ENCODE results near the gene TEAD2.

Gene TEAD2

GRCh38 chr19:49324801-49325576, 37.2 kb downstream of the TEAD2 start, which contains the start of gene SLC6A16:
TSS of gene SLC6A16 (minus strand) at chr19:49325191. CDS start at chr19:49311347, 13,844 bp downstream.
- peak within 1 kb of the TSS; percentile 85 for H3K4me2 ChIP-seq (ENCODE audit: low read depth, low read length, poor library complexity, severe bottlenecking)
- H4K20me1 ChIP-seq (ENCODE audit: low read depth, low read length), result no peaks in the 10 kb centered on the region
- TF ChIP-seq CTCF (IDR thresholded peaks at IDR 0.05; ENCODE audit: insufficient read depth, low read length, poor library complexity, severe bottlenecking), result no peak
- TF ChIP-seq EZH2phosphoT487 (conservative IDR thresholded peaks at IDR 0.05; ENCODE audit: low read length), result no peak
- H3K27me3 ChIP-seq (ENCODE audit: low read length), result no peaks in the 10 kb centered on the region
- H3K79me2 ChIP-seq (ENCODE audit: insufficient read depth, low read length), result peaks cover 2% of the 10 kb centered on the region; the same call in 1 of the 2 replicates
- H3K36me3 ChIP-seq (ENCODE audit: low read length), result peaks cover 9% of the 10 kb centered on the region
- no peak within 1 kb of the TSS for H2AFZ ChIP-seq (ENCODE audit: low read depth, low read length, severe bottlenecking)
- H3K9me2 ChIP-seq (replicated peaks; ENCODE audit: insufficient read depth, low read length), result no peaks in the 10 kb centered on the region
- peak within 1 kb of the TSS; percentile 97 for H3K27ac ChIP-seq (ENCODE audit: low read depth, low read length)
- peak within 1 kb of the TSS; percentile 57 for H3K9ac ChIP-seq (ENCODE audit: low read length)
- H3F3A ChIP-seq (ENCODE audit: insufficient read depth), result peaks cover 57% of the 10 kb centered on the region
- H3K4me3 ChIP-seq (ENCODE audit: insufficient read depth, low read length, poor library complexity, severe bottlenecking), result no peak within 1 kb of the TSS
- H3K9me3 ChIP-seq (ENCODE audit: insufficient read depth, low read length), result no peaks in the 10 kb centered on the region

- peaks cover 10% of the 10 kb centered on the region for H3K36me3 ChIP-seq (ENCODE audit: low read length)
- TF ChIP-seq CTCF (IDR thresholded peaks at IDR 0.05; ENCODE audit: insufficient read depth, low read length, poor library complexity, severe bottlenecking) (no peak), EZH2phosphoT487 (conservative IDR thresholded peaks at IDR 0.05; ENCODE audit: low read length) (no peak)
- H3K9ac ChIP-seq (ENCODE audit: low read length), result no peak overlapping the region
- H4K20me1 ChIP-seq (ENCODE audit: low read depth, low read length), result no peaks in the 10 kb centered on the region
- no peak overlapping the region for H3K4me3 ChIP-seq (ENCODE audit: insufficient read depth, low read length, poor library complexity, severe bottlenecking)
- peaks cover 11% of the 10 kb centered on the region; the same call in 1 of the 2 replicates for H3F3A ChIP-seq (ENCODE audit: insufficient read depth)
- 0 out of 2 replicates have a peak, but pooled peaks cover 3% of the 10 kb centered on the region for H3K9me3 ChIP-seq (ENCODE audit: insufficient read depth, low read length)
- H3K27ac ChIP-seq (ENCODE audit: low read depth, low read length), result no peak overlapping the region
- no peak overlapping the region for H2AFZ ChIP-seq (ENCODE audit: low read depth, low read length, severe bottlenecking)
- no peak overlapping the region for H3K4me2 ChIP-seq (ENCODE audit: low read depth, low read length, poor library complexity, severe bottlenecking)
- H3K27me3 ChIP-seq (ENCODE audit: low read length), result no peaks in the 10 kb centered on the region
- no peaks in the 10 kb centered on the region for H3K79me2 ChIP-seq (ENCODE audit: insufficient read depth, low read length)
- H3K9me2 ChIP-seq (replicated peaks; ENCODE audit: insufficient read depth, low read length), result no peaks in the 10 kb centered on the region
Observed at GRCh38 chr19:49318296-49318695, 43.9 kb downstream of the TEAD2 start.

- no peak overlapping the region for H3K9ac ChIP-seq (ENCODE audit: low read length)
- H3K4me2 ChIP-seq (ENCODE audit: low read depth, low read length, poor library complexity, severe bottlenecking), result no peak overlapping the region
- H3K27ac ChIP-seq (ENCODE audit: low read depth, low read length), result no peak overlapping the region
- H3K27me3 ChIP-seq (ENCODE audit: low read length), result no peaks in the 10 kb centered on the region
- H3K9me2 ChIP-seq (replicated peaks; ENCODE audit: insufficient read depth, low read length), result no peaks in the 10 kb centered on the region
- TF ChIP-seq CTCF (IDR thresholded peaks at IDR 0.05; ENCODE audit: insufficient read depth, low read length, poor library complexity, severe bottlenecking), result no peak
- no peak for TF ChIP-seq EZH2phosphoT487 (conservative IDR thresholded peaks at IDR 0.05; ENCODE audit: low read length)
- H3K4me3 ChIP-seq (ENCODE audit: insufficient read depth, low read length, poor library complexity, severe bottlenecking), result no peak overlapping the region
- no peaks in the 10 kb centered on the region; the same call in 1 of the 2 replicates for H3F3A ChIP-seq (ENCODE audit: insufficient read depth)
- H2AFZ ChIP-seq (ENCODE audit: low read depth, low read length, severe bottlenecking), result no peak overlapping the region
- 0 out of 2 replicates have a peak, but pooled peaks cover 3% of the 10 kb centered on the region for H3K9me3 ChIP-seq (ENCODE audit: insufficient read depth, low read length)
- peaks cover 3% of the 10 kb centered on the region; the same call in 1 of the 2 replicates for H3K36me3 ChIP-seq (ENCODE audit: low read length)
- no peaks in the 10 kb centered on the region for H4K20me1 ChIP-seq (ENCODE audit: low read depth, low read length)
- no peaks in the 10 kb centered on the region for H3K79me2 ChIP-seq (ENCODE audit: insufficient read depth, low read length)
Observed at GRCh38 chr19:49316284-49316683, 45.9 kb downstream of the TEAD2 start.

All from SU-DHL-6 (cell line).